ENCODE data around the gene OR10H5.

- TF ChIP-seq CTCF (IDR thresholded peaks at IDR 0.05) (peak; percentile 42), REST (IDR thresholded peaks at IDR 0.05; ENCODE audit: insufficient read depth in 1 of 2, low read depth in 2 of 2, low read length in 1 of 2) (no peak)
These were observed 27.4 kb upstream of the OR10H5 start for GRCh38 chr19:15759962-15760565.

Measured in Panc1 (cell line).